CD4-positive, CD25-positive, alpha-beta regulatory T cell (primary cell): Measurements from ENCODE around the gene PRTG. TPM values are rescaled to one million over a fixed set of nuclear protein-coding genes. Genes with fewer than 3 reads are reported as not detected.
A peak's percentile ranks its signal among the peaks of the same experiment; 100 is the strongest.
"Not testable (repeated sequence)": the region's sequence is repeated elsewhere in the genome, so short reads cannot be mapped to it uniquely, and the experiment has no call there.

Experiments used
- ATAC-seq, 2 donors: fragments of 150-1000 bp; cut with Tn5 transposase; one replicate each; pipeline ENCODE4 v1.10.0; 2021; ENCODE audit warnings: low read depth in 2 of 2, moderate number of reproducible peaks in 2 of 2, moderate library complexity in 1 of 2
- DNase-seq, 3 donors: peaks; one replicate each; pipeline versions ENCODE4 v3.0.0 to v3.0.0-alpha.2; 2012 to 2022; ENCODE audit warnings: mixed read lengths in 1 of 3
- H3K27ac ChIP-seq: one replicate; pipeline ENCODE4 v1.7.0; 2013; ENCODE audit warnings: mild to moderate bottlenecking, low read length; ENCODE audit not compliant: insufficient read depth, poor library complexity, severe bottlenecking
- H3K27me3 ChIP-seq: one replicate; pipeline ENCODE4 v1.7.0; 2013; ENCODE audit warnings: low read length; ENCODE audit not compliant: control insufficient read depth, insufficient read depth
- H3K36me3 ChIP-seq: one replicate; pipeline ENCODE4 v1.7.0; 2013; ENCODE audit warnings: mild to moderate bottlenecking, low read length, moderate library complexity; ENCODE audit not compliant: control insufficient read depth, insufficient read depth
- H3K4me1 ChIP-seq: 2 replicates; pipeline ENCODE4 v1.7.0; 2013; ENCODE audit warnings: mild to moderate bottlenecking, low read length; ENCODE audit not compliant: insufficient read depth, control insufficient read depth, poor library complexity, severe bottlenecking
- H3K4me3 ChIP-seq: one replicate; pipeline ENCODE4 v1.7.0; 2013; ENCODE audit warnings: low read depth, mild to moderate bottlenecking, low read length, moderate library complexity
- H3K9me3 ChIP-seq, 2 experiments: 1 replicate in 1 of 2; 2 replicates in 1 of 2; pipeline ENCODE4 v1.7.0; 2013; ENCODE audit warnings: low read length in 2 of 2, mild to moderate bottlenecking in 1 of 2, moderate library complexity in 1 of 2; ENCODE audit not compliant: control insufficient read depth in 2 of 2
- H3K27ac Mint-ChIP-seq, 3 donors: one replicate each; pipeline ENCODE4 v1.8.0; 2020 to 2022; ENCODE audit warnings: mild to moderate bottlenecking in 3 of 3, mixed read lengths in 3 of 3, moderate library complexity in 2 of 3
- H3K27me3 Mint-ChIP-seq: one replicate; pipeline ENCODE4 v1.8.0; 2022; ENCODE audit warnings: mild to moderate bottlenecking, mixed read lengths
- H3K36me3 Mint-ChIP-seq: one replicate; pipeline ENCODE4 v1.8.0; 2020; ENCODE audit warnings: mixed read lengths
- H3K4me1 Mint-ChIP-seq, 4 donors: one replicate each; pipeline ENCODE4 v1.8.0; 2020 to 2022; ENCODE audit warnings: mixed read lengths in 4 of 4, mild to moderate bottlenecking in 1 of 4
- H3K4me3 Mint-ChIP-seq, 4 donors: one replicate each; pipeline ENCODE4 v1.8.0; 2020 to 2022; ENCODE audit warnings: mild to moderate bottlenecking in 4 of 4, mixed read lengths in 4 of 4, moderate library complexity in 3 of 4
- H3K9me3 Mint-ChIP-seq, 7 donors: one replicate each; pipeline ENCODE4 v1.8.0; 2020 to 2022; ENCODE audit warnings: mixed read lengths in 7 of 7, mild to moderate bottlenecking in 3 of 7, moderate library complexity in 2 of 7
- polyA plus RNA-seq, 4 donors: library from polyadenylated mRNA; unstranded; fragments of 300-500 nt; fragmentation: Illumina TruSeq; gene quantifications; one replicate each; pipeline ENCODE4 v1.2.3, GENCODE V29; 2021
- total RNA-seq: library from RNA; stranded (reverse); gene quantifications from one replicate; pipeline ENCODE4 v1.2.3, GENCODE V29; 2022

The PRTG gene
- total and polyA plus RNA-seq, 5 donors from 2014 or later = not detected

DNA sequence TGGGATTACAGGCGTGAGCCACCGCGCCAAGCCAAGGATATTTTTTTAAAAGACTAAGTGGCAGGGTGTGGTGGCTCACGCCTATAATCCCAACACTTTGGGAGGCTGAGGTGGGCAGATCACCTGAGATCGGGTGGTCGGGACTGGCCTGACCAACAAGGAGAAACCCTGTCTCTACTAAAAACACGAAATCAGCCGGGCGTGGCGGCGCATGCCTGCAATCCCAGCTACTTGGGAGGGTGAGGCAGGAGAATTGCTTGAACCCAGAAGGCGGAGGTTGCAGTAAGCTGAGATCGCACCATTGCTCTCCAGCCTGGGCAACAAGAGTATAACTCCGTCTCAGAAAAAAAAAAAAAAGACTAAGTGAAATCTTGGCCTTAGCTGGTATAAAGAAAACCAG lies 49.8 kb downstream of the PRTG start:
- H3K4me3 Mint-ChIP-seq, H3K4me3 ChIP-seq, DNase-seq, H3K4me1 ChIP-seq, H3K27ac Mint-ChIP-seq, H3K9me3 Mint-ChIP-seq, H3K27me3 ChIP-seq, ATAC-seq, H3K36me3 ChIP-seq, H3K9me3 ChIP-seq, H3K36me3 Mint-ChIP-seq, H3K27ac ChIP-seq, H3K27me3 Mint-ChIP-seq: not testable (repeated sequence)
- H3K4me1 Mint-ChIP-seq = peaks cover 0 to 12% (median 9%) of the 10 kb centered on the region in 4 donors

DNA sequence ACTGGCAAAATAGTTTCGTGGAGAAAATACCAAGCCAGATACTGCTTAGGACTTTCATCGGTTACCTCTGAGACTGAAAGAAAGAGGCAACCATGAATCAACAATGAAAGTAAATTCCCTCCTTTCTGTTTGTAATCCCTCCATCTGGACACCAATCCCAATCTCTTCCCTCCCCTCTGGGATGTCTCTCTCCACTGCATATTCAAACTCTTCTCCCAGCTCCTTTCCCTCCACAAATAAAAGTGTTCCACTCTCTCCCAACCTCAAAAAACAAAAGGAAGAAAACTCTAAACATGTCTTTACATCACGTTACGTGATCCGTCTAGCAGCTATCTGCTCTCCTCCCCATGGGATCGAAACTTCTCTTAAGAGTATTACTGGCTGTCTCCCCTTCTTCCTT lies 55.2 kb downstream of the PRTG start:
- DNase-seq (no peak), ATAC-seq (no peak)
- Mint-ChIP-seq H3K36me3 (no peaks in the 10 kb centered on the region), H3K4me1 (peaks cover 10 to 16% (median 12%) of the 10 kb centered on the region in 4 donors), H3K9me3 (no peaks in the 10 kb centered on the region), H3K27ac (no peak overlapping the region), H3K4me3 (no peak overlapping the region), H3K27me3 (no peaks in the 10 kb centered on the region)
- Histone ChIP-seq H3K9me3 (no peaks in the 10 kb centered on the region), H3K4me1 (no peaks in the 10 kb centered on the region), H3K27ac (no peak overlapping the region), H3K36me3 (no peaks in the 10 kb centered on the region), H3K27me3 (no peaks in the 10 kb centered on the region), H3K4me3 (no peak overlapping the region)

DNA sequence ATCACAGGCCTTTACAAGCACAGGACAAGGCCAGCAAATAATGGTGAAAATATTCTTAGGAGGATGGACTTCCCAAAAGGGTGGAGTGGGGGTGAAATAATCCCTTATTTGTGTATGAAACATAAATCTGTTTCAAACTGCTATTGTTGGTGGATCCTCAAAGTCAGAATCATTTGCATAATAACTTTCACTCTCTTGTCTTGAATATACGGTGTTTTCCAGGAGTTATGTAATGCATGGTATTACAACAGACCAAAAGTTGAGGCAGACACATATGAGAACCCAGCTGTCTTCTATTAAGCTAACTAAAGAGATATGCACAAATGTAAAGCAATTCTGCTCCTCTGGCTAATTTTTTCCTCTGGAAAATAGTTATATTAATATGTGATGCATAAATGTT lies 57.7 kb downstream of the PRTG start:
- Mint-ChIP-seq H3K9me3 (no peaks in the 10 kb centered on the region), H3K27me3 (no peaks in the 10 kb centered on the region), H3K36me3 (no peaks in the 10 kb centered on the region), H3K4me3 (no peak overlapping the region), H3K27ac (no peak overlapping the region), H3K4me1 (peaks cover 9 to 21% (median 11%) of the 10 kb centered on the region in 4 donors)
- Histone ChIP-seq H3K9me3 (no peaks in the 10 kb centered on the region), H3K27me3 (no peaks in the 10 kb centered on the region), H3K4me1 (no peaks in the 10 kb centered on the region), H3K4me3 (no peak overlapping the region), H3K27ac (no peak overlapping the region), H3K36me3 (no peaks in the 10 kb centered on the region)
- no peak for DNase-seq
- peak in 1 of 2 donors; percentile 37 for ATAC-seq

DNA sequence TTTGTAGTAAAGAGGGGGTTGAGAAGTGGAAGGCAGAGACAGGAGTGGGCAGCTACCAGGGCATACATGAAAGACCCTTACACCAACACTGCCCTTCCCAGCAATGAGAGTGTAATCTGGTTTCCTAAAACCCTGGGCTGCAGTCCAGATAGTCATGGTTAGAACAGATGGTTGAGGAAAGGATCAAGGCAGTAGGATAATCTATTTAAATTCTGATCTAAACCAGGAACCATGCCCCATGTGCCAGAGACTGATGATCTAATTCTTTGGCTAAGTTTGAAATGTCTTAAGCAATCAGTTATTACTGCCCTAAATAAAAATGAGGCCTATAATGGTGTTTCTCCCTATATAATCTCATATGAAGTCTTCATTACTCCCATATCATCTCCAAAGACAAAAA lies 59.6 kb downstream of the PRTG start:
- H3K4me3 Mint-ChIP-seq = no peak overlapping the region
- H3K27me3 Mint-ChIP-seq = no peaks in the 10 kb centered on the region
- DNase-seq = no peak

DNA sequence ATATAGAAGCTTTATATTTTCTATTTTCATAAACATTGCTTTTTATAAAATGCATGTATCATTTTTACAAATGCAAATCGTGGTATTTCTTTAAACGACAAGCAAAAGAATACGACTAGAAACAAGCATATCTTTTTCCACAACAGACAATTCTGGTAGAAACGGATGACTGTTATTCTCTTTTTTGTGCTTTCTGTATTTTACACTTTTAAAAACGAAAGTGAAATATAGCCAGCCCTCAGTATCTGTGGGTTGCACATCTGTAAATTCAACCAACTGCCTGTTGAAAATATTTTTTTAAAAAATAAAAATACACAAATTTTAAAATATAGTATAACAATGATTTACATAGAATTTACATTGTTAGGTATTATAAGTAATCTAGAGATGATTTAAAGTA lies 61.3 kb downstream of the PRTG start:
- no peaks in the 10 kb centered on the region for H3K9me3 Mint-ChIP-seq
- peak in 2 of 3 donors; percentile 5 to 64 for DNase-seq
- H3K27ac Mint-ChIP-seq = no peak overlapping the region
- Histone ChIP-seq H3K4me3 (peak overlapping the region; percentile 81), H3K9me3 (no peaks in the 10 kb centered on the region), H3K4me1 (no peaks in the 10 kb centered on the region), H3K27me3 (no peaks in the 10 kb centered on the region), H3K27ac (no peak overlapping the region), H3K36me3 (no peaks in the 10 kb centered on the region)
- no peak overlapping the region for H3K4me3 Mint-ChIP-seq
- H3K27me3 Mint-ChIP-seq = peaks cover 3% of the 10 kb centered on the region
- H3K36me3 Mint-ChIP-seq = no peaks in the 10 kb centered on the region
- ATAC-seq = no peak
- peaks cover 6 to 18% (median 8%) of the 10 kb centered on the region in 4 donors for H3K4me1 Mint-ChIP-seq

More for the DNA sequence above, 59.6 kb downstream of the PRTG start:
- ATAC-seq = no peak
- no peaks in the 10 kb centered on the region for H3K36me3 ChIP-seq
- H3K27ac ChIP-seq = no peak overlapping the region
- no peaks in the 10 kb centered on the region for H3K36me3 Mint-ChIP-seq
- H3K4me3 ChIP-seq = no peak overlapping the region
- no peaks in the 10 kb centered on the region for H3K27me3 ChIP-seq
- H3K9me3 ChIP-seq = no peaks in the 10 kb centered on the region
- H3K4me1 Mint-ChIP-seq = peaks cover 9 to 21% (median 10%) of the 10 kb centered on the region in 4 donors
- peak overlapping the region in 1 of 3 donors; percentile 14 for H3K27ac Mint-ChIP-seq
- H3K4me1 ChIP-seq = no peaks in the 10 kb centered on the region
- H3K9me3 Mint-ChIP-seq = no peaks in the 10 kb centered on the region

DNA sequence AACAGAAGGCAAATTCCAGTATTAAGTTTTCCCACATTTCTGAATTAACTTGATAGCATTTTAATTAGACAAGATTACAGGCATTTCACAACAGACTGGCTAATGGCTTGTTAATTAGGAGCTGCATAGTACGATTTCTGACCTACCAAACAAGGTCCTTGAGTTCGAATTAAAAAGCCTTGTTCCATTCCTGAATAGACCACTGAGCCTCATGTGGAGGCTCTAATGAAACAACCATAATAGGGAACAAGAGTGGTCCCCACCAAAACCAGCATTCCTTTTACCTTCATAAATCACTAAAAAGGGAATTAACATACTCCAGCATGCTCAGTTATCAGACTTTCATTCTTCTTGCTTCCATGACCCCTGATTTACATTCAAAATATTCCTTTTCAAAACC lies 66.4 kb downstream of the PRTG start:
- Mint-ChIP-seq H3K4me3 (no peak overlapping the region), H3K36me3 (no peaks in the 10 kb centered on the region), H3K4me1 (peaks cover 0 to 6% (median 0%) of the 10 kb centered on the region in 4 donors), H3K9me3 (no peaks in the 10 kb centered on the region), H3K27me3 (peaks cover 42% of the 10 kb centered on the region), H3K27ac (no peak overlapping the region)
- H3K36me3 ChIP-seq = no peaks in the 10 kb centered on the region
- H3K27ac ChIP-seq = no peak overlapping the region
- H3K4me3 ChIP-seq = no peak overlapping the region
- H3K4me1 ChIP-seq = no peaks in the 10 kb centered on the region
- peaks cover 4% of the 10 kb centered on the region for H3K27me3 ChIP-seq
- DNase-seq (no peak), ATAC-seq (no peak)
- no peaks in the 10 kb centered on the region for H3K9me3 ChIP-seq

DNA sequence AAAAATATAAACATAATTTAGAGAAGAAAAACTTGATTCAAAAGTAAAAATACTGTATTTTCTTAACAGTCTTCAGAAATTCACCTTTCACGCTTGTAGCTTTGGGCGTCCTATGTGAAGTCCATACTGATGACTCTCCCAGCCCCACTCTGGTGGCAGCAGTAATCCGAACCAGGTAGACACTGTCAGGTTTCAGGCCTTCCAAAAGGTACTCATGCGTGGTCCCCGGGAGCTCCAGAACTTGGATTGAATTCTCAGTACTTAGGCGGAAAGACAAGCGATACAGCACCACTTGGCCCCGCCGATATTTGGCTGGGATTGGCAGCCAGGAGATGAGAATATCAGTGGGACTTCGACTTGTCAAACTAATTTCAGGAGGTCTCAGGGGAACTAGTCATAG lies 69.7 kb downstream of the PRTG start:
- Mint-ChIP-seq H3K36me3 (no peaks in the 10 kb centered on the region), H3K4me3 (no peak overlapping the region), H3K27ac (no peak overlapping the region), H3K9me3 (no peaks in the 10 kb centered on the region), H3K4me1 (no peaks in the 10 kb centered on the region), H3K27me3 (peaks cover 53% of the 10 kb centered on the region)
- H3K27me3 ChIP-seq = peaks cover 15% of the 10 kb centered on the region
- no peak overlapping the region for H3K4me3 ChIP-seq
- ATAC-seq (no peak), DNase-seq (no peak)
- H3K27ac ChIP-seq = no peak overlapping the region
- no peaks in the 10 kb centered on the region for H3K4me1 ChIP-seq
- no peaks in the 10 kb centered on the region for H3K9me3 ChIP-seq
- H3K36me3 ChIP-seq = no peaks in the 10 kb centered on the region

DNA sequence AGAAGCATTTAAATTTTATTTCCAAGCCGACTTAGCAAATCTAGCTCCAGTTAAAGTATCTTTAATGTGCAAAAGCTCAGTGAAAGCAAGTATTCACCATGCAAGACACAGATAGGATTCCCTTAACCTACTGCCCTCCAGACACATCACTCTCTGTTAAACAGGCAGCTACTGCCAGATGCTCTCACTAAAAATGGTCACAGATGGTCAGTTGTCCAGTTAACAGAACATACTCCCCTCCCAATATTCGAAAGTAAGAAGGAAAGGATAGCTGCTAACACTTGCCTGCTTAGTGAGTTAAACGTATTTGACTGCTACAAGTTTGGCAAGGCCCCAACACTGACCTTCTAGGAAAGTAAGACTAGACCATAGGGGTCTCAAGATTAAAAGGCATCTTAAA lies 73.7 kb downstream of the PRTG start:
- Histone ChIP-seq H3K27ac (no peak overlapping the region), H3K27me3 (peaks cover 14% of the 10 kb centered on the region), H3K4me1 (no peaks in the 10 kb centered on the region), H3K9me3 (no peaks in the 10 kb centered on the region), H3K36me3 (no peaks in the 10 kb centered on the region), H3K4me3 (no peak overlapping the region)
- Mint-ChIP-seq H3K27me3 (peaks cover 28% of the 10 kb centered on the region), H3K4me1 (no peaks in the 10 kb centered on the region), H3K4me3 (no peak overlapping the region), H3K9me3 (no peaks in the 10 kb centered on the region), H3K36me3 (no peaks in the 10 kb centered on the region), H3K27ac (no peak overlapping the region)
- ATAC-seq (no peak), DNase-seq (no peak)
